GM21390 (cell line): ENCODE data around the gene HDGFL2.

Experiments used
- ATAC-seq: cut with Tn5 transposase; IDR thresholded peaks from one replicate; pipeline ENCODE4 v1.9.1; 2021; ENCODE audit not compliant: unreplicated experiment

The HDGFL2 gene

GRCh38 chr19:4444765-4445741 is 27.0 kb upstream of the HDGFL2 start:
- ATAC-seq, result no peak

GRCh38 chr19:4445963-4446703 is 26.0 kb upstream of the HDGFL2 start:
- ATAC-seq, result no peak

- no peak for ATAC-seq
Observed at GRCh38 chr19:4446704-4447200, 25.3 kb upstream of the HDGFL2 start.

- ATAC-seq, result no peak
Observed at GRCh38 chr19:4447327-4448146, 24.6 kb upstream of the HDGFL2 start.

- ATAC-seq, result no peak
Observed at GRCh38 chr19:4448147-4448985, 23.7 kb upstream of the HDGFL2 start.

GRCh38 chr19:4449022-4449638 is 23.0 kb upstream of the HDGFL2 start:
- no peak for ATAC-seq

GRCh38 chr19:4449639-4450028 is 22.5 kb upstream of the HDGFL2 start:
- no peak for ATAC-seq

- ATAC-seq, result no peak
Observed at GRCh38 chr19:4452230-4452990, 19.7 kb upstream of the HDGFL2 start.

GRCh38 chr19:4453232-4454179 is 18.6 kb upstream of the HDGFL2 start:
- ATAC-seq, result no peak

GRCh38 chr19:4454747-4455718 is 17.1 kb upstream of the HDGFL2 start:
- no peak for ATAC-seq

GRCh38 chr19:4455719-4456475 is 16.2 kb upstream of the HDGFL2 start:
- no peak for ATAC-seq

GRCh38 chr19:4456476-4456842 is 15.6 kb upstream of the HDGFL2 start:
- no peak for ATAC-seq

GRCh38 chr19:4456843-4457653 is 15.0 kb upstream of the HDGFL2 start:
- no peak for ATAC-seq

- peak; percentile 88 for ATAC-seq
Observed at GRCh38 chr19:4457654-4458395, 14.3 kb upstream of the HDGFL2 start, which contains the start of gene UBXN6. Gene UBXN6, minus strand, starts transcription at chr19:4457794. Its CDS starts 97 bp downstream, at chr19:4457697.
